ENCODE results near the gene IQCF2. TPM values are rescaled to one million over a fixed set of nuclear protein-coding genes. Genes with fewer than 3 reads are reported as not detected.

Gene IQCF2
- total RNA-seq, 4 donors from 2014 or later, result not detected

GRCh38 chr3:51886447-51886846 lies 25.0 kb downstream of the IQCF2 start:
- Histone ChIP-seq H3K4me1 (no peaks in the 10 kb centered on the region), H3K36me3 (no peaks in the 10 kb centered on the region), H3K27me3 (no peaks in the 10 kb centered on the region), H3K4me3 (no peak overlapping the region), H3K9me3 (no peaks in the 10 kb centered on the region), H3K27ac (no peak overlapping the region)
- intact Hi-C loops (cut with DNase I; ENCODE audit: low total_unique reads) (no loop called here), in situ Hi-C loops (cut with MboI; ENCODE audit: low sequenced_read_pairs in 4 of 4) (no loop called here)
- DNase-seq (no peak), ATAC-seq (no peak)
- TF ChIP-seq POLR2A (IDR thresholded peaks at IDR 0.05), result no peak
- TF ChIP-seq CTCF (IDR thresholded peaks at IDR 0.05 in 4 of 5, conservative IDR thresholded peaks at IDR 0.05 in 1 of 5), result no peak

- no peaks in the 10 kb centered on the region for H3K36me3 ChIP-seq
- H3K9me3 ChIP-seq, result no peaks in the 10 kb centered on the region
- ATAC-seq, result no peak
- no peak for DNase-seq
- no peaks in the 10 kb centered on the region for H3K4me1 ChIP-seq
- no peak overlapping the region for H3K4me3 ChIP-seq
- in situ Hi-C loops (cut with MboI; ENCODE audit: low sequenced_read_pairs in 4 of 4), result no loop called here
- no peaks in the 10 kb centered on the region for H3K27me3 ChIP-seq
- no peak overlapping the region for H3K27ac ChIP-seq
- TF ChIP-seq POLR2A (IDR thresholded peaks at IDR 0.05) (no peak), CTCF (IDR thresholded peaks at IDR 0.05 in 4 of 5, conservative IDR thresholded peaks at IDR 0.05 in 1 of 5) (no peak)
- intact Hi-C loops (cut with DNase I; ENCODE audit: low total_unique reads), result no loop called here
These were observed 26.2 kb downstream of the IQCF2 start for GRCh38 chr3:51887620-51888019.

GRCh38 chr3:51888463-51889105 lies 27.2 kb downstream of the IQCF2 start:
- TF ChIP-seq CTCF (IDR thresholded peaks at IDR 0.05 in 4 of 5, conservative IDR thresholded peaks at IDR 0.05 in 1 of 5), result no peak
- TF ChIP-seq POLR2A (IDR thresholded peaks at IDR 0.05), result no peak
- Histone ChIP-seq H3K4me3 (no peak overlapping the region), H3K27me3 (no peaks in the 10 kb centered on the region), H3K9me3 (no peaks in the 10 kb centered on the region), H3K36me3 (no peaks in the 10 kb centered on the region), H3K27ac (no peak overlapping the region), H3K4me1 (no peaks in the 10 kb centered on the region)
- DNase-seq (no peak), ATAC-seq (no peak)
- intact Hi-C loops (cut with DNase I; ENCODE audit: low total_unique reads) (no loop called here), in situ Hi-C loops (cut with MboI; ENCODE audit: low sequenced_read_pairs in 4 of 4) (no loop called here)

GRCh38 chr3:51891242-51892039 lies 30.0 kb downstream of the IQCF2 start:
- Histone ChIP-seq H3K27ac (no peak overlapping the region), H3K9me3 (no peaks in the 10 kb centered on the region), H3K4me1 (no peaks in the 10 kb centered on the region), H3K4me3 (no peak overlapping the region), H3K36me3 (no peaks in the 10 kb centered on the region), H3K27me3 (no peaks in the 10 kb centered on the region)
- DNase-seq, result no peak
- in situ Hi-C loops (cut with MboI; ENCODE audit: low sequenced_read_pairs in 4 of 4) (no loop called here), intact Hi-C loops (cut with DNase I; ENCODE audit: low total_unique reads) (no loop called here)
- no peak for ATAC-seq
- TF ChIP-seq CTCF (IDR thresholded peaks at IDR 0.05 in 4 of 5, conservative IDR thresholded peaks at IDR 0.05 in 1 of 5), result no peak

Measured in gastrocnemius medialis (tissue), 4 donors.